A204.1 (cell line): ENCODE data around the gene PSMB3.

Experiments used
- FAIRE-seq: peaks from 2 replicates; lab custom pipeline; 2012; peaks lifted over from hg19 to GRCh38; lab: Jason Lieb, UNC

Gene PSMB3

DNA sequence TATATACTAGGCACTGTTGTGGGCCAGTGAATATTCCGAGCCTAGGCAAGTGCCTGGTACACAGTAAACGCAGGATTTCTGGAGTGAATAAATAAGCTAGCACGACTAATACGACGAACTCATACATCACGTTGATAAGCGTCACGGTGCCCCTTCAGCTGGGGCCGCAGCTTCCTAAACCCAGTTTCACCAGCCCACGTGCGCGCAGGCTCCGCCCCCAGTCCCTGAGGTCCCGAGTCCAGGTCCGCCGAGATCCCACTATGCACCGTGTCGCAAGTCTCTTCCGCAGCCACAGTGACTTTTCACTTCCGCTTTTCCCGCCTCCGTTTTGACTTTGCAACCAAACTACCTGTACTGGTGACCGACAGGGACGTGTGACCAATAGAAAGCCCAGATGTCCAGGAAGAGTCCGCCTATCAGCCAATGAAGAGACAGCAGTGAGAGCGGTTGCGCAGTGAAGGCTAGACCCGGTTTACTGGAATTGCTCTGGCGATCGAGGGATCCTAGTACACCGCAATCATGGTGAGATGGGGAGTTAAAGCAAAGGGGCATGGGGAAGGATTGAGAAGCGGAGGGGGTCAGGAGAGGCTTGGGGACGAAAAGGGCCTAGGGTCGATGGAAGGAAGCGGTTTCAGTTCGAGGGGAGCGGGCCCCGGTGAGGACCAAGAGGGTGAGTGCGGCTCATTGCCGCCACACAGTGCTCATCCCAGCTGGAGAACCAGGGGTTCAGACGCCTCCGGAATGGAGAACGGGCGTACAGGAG is at the start of gene PSMB3:
Gene PSMB3, plus strand, starts transcription at position 434 of the 763 bp plus-strand sequence. Its CDS starts 86 bp downstream, at position 520.
- FAIRE-seq: no peak

DNA sequence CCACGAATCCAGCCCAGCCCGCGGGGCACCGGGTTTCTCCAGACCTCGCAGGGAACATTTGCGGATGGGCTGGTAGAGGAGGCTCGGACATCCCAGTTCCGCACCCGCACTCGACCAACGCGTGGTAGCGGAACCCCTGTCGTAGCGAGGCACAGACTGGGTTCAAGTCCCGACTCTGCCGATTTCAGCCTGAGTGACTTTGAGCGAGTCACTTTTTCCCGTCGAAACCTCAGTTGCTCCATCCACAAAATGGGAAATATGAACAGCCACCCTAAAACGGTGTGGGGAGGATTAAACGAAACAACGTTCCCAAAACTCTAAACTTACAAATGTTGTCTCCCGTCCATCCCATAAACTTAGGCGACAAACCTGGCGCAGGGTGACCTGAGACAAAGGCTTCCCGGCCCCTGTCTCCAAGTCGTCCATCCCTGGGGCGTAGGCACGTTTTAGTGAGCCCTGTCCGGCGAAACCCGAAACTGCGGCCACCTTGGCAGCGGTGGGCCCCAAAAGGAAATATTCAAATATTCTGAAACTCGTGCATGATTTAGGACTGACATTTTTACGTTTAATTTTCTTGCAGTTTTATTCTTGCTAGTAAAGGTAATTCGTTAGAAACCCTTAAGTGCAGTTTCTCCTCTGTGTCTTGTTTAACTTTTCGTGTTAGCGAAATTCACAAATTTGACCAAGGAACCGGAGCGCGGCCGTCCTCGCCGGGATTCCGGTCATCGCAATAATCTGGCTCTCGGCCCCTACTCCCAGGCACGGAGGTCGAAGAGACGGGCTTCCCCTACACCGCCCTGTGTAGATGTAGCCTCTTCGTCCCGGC is 49.4 kb upstream of the PSMB3 start:
- FAIRE-seq: no peak

DNA sequence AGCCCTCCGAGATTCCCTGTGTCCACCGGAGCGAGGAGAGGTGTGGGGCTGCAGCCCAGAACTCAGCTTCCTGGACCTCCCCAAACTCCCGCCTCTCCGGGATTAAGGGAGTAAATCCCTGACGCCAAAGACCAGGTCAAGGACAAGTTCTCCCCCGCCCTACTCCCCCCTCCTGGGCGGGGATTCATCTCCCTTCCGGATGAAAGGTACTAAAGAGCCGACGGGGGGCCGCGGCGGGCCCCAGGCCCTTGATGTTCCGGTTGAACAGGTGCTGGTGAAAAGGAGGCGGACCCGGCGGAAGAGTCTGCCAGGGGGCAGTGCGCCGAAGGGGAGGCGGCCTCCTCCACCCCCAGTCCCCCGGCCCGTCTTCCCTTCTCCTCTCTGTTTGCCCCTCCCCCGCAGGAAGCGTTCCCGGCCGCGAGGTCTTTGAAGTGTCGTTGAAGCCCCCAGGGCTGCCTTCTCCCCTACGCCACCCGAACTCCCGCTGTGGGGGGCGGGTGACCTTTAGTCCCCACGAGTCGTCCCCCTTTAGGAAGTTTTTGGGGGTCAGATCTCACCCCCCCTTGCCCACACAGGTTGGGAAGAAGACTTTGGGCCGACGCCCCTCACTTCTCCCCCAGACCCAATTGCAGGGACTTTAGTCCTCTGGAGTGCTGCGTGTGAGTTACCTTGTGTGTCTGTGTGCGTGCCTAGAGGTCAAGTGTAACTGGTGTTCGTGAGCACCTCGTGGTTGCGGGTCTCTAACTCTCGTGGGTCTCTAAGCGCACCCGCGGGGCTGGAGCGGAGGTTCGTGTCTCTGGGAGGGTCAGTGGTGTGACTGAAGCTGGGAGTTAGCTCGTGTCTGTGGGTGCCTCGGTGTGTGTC is 48.6 kb upstream of the PSMB3 start:
- no peak for FAIRE-seq

GRCh38 chr17:38704606-38705522 is 47.7 kb upstream of the PSMB3 start, which contains the start of gene MLLT6:
Gene MLLT6, plus strand, starts transcription at chr17:38705273. Its CDS starts 360 bp downstream, at chr17:38705633.
- no peak for FAIRE-seq

- FAIRE-seq: no peak
Measured at GRCh38 chr17:38705523-38705802, 47.1 kb upstream of the PSMB3 start.

- no peak for FAIRE-seq
Measured at GRCh38 chr17:38705803-38706504, 46.6 kb upstream of the PSMB3 start.

- no peak for FAIRE-seq
Measured at GRCh38 chr17:38706505-38707216, 45.9 kb upstream of the PSMB3 start.

GRCh38 chr17:38707678-38708351 is 44.7 kb upstream of the PSMB3 start:
- no peak for FAIRE-seq

DNA sequence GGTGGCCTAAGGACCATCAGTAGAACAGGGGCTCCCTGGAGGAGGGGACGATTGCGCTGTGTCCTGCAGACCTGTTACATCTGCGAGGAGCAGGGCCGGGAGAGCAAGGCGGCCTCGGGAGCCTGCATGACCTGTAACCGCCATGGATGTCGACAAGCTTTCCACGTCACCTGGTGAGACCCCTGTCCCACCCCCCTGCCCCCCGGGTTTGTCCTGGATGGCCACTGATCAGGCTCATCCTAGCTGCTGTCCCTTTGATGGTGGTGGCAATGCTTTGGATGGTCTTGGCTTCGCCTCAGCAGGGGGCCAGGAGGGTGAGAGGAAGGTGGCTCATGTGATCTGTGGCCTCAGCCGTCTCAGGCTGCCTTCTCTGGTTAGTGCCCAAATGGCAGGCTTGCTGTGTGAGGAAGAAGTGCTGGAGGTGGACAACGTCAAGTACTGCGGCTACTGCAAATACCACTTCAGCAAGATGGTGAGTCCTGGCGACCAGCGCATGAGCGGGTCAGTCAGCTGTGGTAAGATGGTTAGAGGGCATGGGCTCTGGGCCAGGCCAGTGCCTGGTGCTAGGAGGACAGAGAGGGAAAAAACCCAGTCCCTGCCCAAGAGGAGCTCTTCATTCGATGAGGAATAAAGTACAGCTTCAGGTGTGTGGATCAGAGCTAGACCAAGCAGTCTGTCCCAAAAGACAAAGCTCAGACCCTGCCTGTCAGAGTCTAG is 43.3 kb upstream of the PSMB3 start:
- no peak for FAIRE-seq

GRCh38 chr17:38709864-38710603 is 42.5 kb upstream of the PSMB3 start:
- FAIRE-seq: no peak

DNA sequence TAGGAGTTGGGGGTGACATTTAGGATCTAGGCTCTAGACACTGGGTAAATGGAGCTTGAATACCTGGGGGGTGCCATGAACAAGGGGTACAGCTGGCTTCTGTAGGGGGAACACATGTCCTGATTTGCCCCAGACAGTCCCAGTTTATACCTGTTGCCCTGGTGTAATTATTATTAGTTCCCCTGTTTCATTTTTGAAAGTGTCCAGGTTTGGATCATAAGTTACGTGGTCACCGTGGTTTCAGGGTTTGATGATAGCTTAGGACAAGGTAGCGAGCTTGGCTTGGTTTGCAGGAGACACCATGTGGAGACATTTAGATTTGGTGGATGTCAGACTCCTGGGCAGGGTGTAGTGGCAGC is 42.0 kb upstream of the PSMB3 start:
- no peak for FAIRE-seq

DNA sequence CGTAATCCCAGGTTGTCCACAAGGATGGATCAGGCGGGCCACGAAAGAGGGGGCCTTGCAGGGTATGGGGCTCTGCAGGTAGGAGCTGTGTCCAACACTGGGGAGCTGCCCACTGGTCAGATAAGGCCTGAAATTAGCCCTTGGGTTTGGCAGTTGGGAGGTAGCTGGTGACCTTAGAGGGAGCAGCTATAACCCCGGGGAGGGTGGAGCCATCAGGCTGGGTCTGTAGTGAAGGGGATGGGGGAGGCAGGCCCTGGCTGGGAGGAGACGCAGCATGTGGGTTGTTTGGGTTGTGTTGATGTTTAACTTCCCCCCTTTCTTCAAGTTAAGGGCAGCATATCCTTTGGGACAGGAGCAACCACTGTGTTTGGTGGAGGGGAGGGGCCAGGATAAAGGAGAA is 41.6 kb upstream of the PSMB3 start:
- FAIRE-seq: no peak

- no peak for FAIRE-seq
Measured at GRCh38 chr17:38711792-38712571, 40.6 kb upstream of the PSMB3 start.

DNA sequence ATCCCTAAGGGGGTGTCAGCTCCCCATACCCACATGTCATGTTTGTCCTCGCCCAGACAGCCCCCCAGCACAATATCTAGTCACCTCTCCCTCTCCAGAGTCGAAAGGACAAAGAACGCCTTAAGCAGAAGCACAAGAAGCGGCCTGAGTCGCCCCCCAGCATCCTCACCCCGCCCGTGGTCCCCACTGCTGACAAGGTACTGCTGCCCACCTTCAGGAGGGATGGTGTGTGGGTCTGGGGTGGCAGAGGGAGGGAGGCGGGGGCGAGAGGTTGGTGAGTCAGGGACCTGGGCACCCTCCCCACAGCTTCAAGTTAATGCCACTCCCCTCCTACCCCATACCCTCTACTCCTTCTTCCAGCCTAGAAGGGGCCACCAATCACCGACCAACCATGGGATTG is 39.9 kb upstream of the PSMB3 start:
- no peak for FAIRE-seq

GRCh38 chr17:38713456-38714075 is 39.0 kb upstream of the PSMB3 start:
- no peak for FAIRE-seq

GRCh38 chr17:38715216-38715943 is 37.2 kb upstream of the PSMB3 start:
- no peak for FAIRE-seq
